GM12891 (cell line): ENCODE measurements around the gene CHRNA4.

Experiments
- PAX5 ChIP-seq: IDR thresholded peaks from 2 replicates; pipeline ENCODE4 v1.6.1; 2011; ENCODE audit warnings: low read length, moderate library complexity, mild to moderate bottlenecking; ENCODE audit not compliant: insufficient read depth, severe bottlenecking
- POLR2A ChIP-seq: IDR thresholded peaks from 2 replicates; pipeline ENCODE4 v1.6.1; 2011; ENCODE audit warnings: low read depth, low read length, control low read depth
- POLR2AphosphoS5 ChIP-seq: IDR thresholded peaks from 2 replicates; pipeline ENCODE4 v1.6.1; 2011; ENCODE audit warnings: low read depth, low read length, control low read depth
- POU2F2 ChIP-seq: IDR thresholded peaks from 2 replicates; pipeline ENCODE4 v1.6.1; 2011; ENCODE audit warnings: low read depth, mild to moderate bottlenecking, control low read depth, low read length, moderate library complexity
- TAF1 ChIP-seq: IDR thresholded peaks from 2 replicates; pipeline ENCODE4 v1.6.1; 2011; ENCODE audit warnings: low read depth, low read length, control low read depth

DNA sequence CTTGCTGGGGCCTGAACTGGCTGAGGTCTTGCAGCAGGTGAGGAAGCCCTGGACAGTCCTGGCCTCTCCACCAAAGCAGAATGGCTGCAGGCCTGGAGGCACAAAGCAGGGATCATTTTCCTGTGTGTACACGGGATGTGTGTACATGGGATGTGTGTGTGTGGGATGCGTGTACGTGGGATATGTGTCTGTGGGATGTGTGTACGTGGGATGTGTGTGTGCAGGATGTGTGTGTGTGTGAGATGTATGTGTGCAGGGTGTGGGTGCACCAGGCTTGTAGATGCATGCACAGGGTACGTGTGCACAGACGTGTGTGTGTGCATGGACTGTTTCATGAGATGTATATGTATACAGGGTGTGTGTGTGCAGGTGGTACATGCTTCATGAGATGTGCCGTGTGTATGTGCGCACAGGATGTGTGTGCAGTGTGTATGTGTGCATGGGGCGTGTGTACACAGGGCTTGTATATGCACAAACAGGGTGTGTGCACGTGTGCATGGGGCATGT lies 7.9 kb upstream of the CHRNA4 start:
- TF ChIP-seq POLR2AphosphoS5 (no peak), TAF1 (no peak), PAX5 (no peak), POLR2A (no peak), POU2F2 (no peak)
